ENCODE data around the gene MTRF1. TPM values are rescaled to one million over a fixed set of nuclear protein-coding genes. Genes with fewer than 3 reads are reported as not detected.
A peak's percentile ranks its signal among the peaks of the same experiment; 100 is the strongest.

The MTRF1 gene
- total RNA-seq, 2 experiments from 2014 or later: 22.6 to 23.4 TPM

- Mint-ChIP-seq H3K4me1 (ENCODE audit: low read depth) (peaks cover 6% of the 10 kb centered on the region), H3K27me3 (no peaks in the 10 kb centered on the region), H3K9me3 (no peaks in the 10 kb centered on the region), H3K36me3 (ENCODE audit: low read depth) (no peaks in the 10 kb centered on the region), H3K27ac (no peak overlapping the region), H3K4me3 (no peak overlapping the region)
- no peak for DNase-seq
- ChIA-PET CTCF (interaction anchor here (0.9 kb wide), 1 partner anchor 9 kb away, joined by 4 read pairs; no protein-coding TSS in a partner anchor), POLR2A (no interaction called here)
- intact Hi-C loops (cut with micrococcal nuclease): no loop called here
- ATAC-seq: no peak
- TF ChIP-seq CTCF (IDR thresholded peaks at IDR 0.05): no peak
Observed at GRCh38 chr13:41294914-41295313, 31.5 kb upstream of the MTRF1 start.

GRCh38 chr13:41293272-41293671 is 29.9 kb upstream of the MTRF1 start:
- TF ChIP-seq CTCF (IDR thresholded peaks at IDR 0.05): no peak
- no peaks in the 10 kb centered on the region for H3K36me3 Mint-ChIP-seq (ENCODE audit: low read depth)
- no peaks in the 10 kb centered on the region for H3K4me1 Mint-ChIP-seq (ENCODE audit: low read depth)
- no peak for ATAC-seq
- no peak overlapping the region for H3K4me3 Mint-ChIP-seq
- ChIA-PET CTCF (no interaction called here), POLR2A (no interaction called here)
- DNase-seq: no peak
- intact Hi-C loops (cut with micrococcal nuclease): no loop called here
- no peaks in the 10 kb centered on the region for H3K27me3 Mint-ChIP-seq
- H3K9me3 Mint-ChIP-seq: no peaks in the 10 kb centered on the region
- no peak overlapping the region for H3K27ac Mint-ChIP-seq

GRCh38 chr13:41291246-41291645 is 27.9 kb upstream of the MTRF1 start:
- Mint-ChIP-seq H3K4me3 (no peak overlapping the region), H3K9me3 (peaks cover 5% of the 10 kb centered on the region), H3K36me3 (ENCODE audit: low read depth) (no peaks in the 10 kb centered on the region), H3K27ac (no peak overlapping the region), H3K27me3 (no peaks in the 10 kb centered on the region), H3K4me1 (ENCODE audit: low read depth) (peaks cover 17% of the 10 kb centered on the region)
- ATAC-seq (no peak), DNase-seq (no peak)
- ChIA-PET POLR2A (no interaction called here), CTCF (interaction anchor here (1.0 kb wide), 1 partner anchor 12 kb away, joined by 4 read pairs; no protein-coding TSS in a partner anchor)
- intact Hi-C loops (cut with micrococcal nuclease): no loop called here
- TF ChIP-seq CTCF (IDR thresholded peaks at IDR 0.05): no peak

GRCh38 chr13:41289463-41289881 is 26.1 kb upstream of the MTRF1 start:
- no peak overlapping the region for H3K27ac Mint-ChIP-seq
- intact Hi-C loops (cut with micrococcal nuclease): no loop called here
- H3K4me1 Mint-ChIP-seq (ENCODE audit: low read depth): peaks cover 25% of the 10 kb centered on the region
- ATAC-seq (no peak), DNase-seq (no peak)
- peaks cover 5% of the 10 kb centered on the region for H3K9me3 Mint-ChIP-seq
- no peaks in the 10 kb centered on the region for H3K27me3 Mint-ChIP-seq
- ChIA-PET CTCF (no interaction called here), POLR2A (no interaction called here)
- H3K36me3 Mint-ChIP-seq (ENCODE audit: low read depth): peaks cover 1% of the 10 kb centered on the region
- no peak overlapping the region for H3K4me3 Mint-ChIP-seq
- TF ChIP-seq CTCF (IDR thresholded peaks at IDR 0.05): no peak

- POLR2A ChIA-PET: interaction anchor here (1.0 to 1.7 kb wide), 2 partner anchors 9 to 14 kb away, joined by 3 to 4 read pairs; no protein-coding TSS in a partner anchor
- CTCF ChIA-PET: interaction anchor here (0.8 kb wide), 1 partner anchor 9 kb away, joined by 3 read pairs; no protein-coding TSS in a partner anchor
- peaks cover 5% of the 10 kb centered on the region for H3K9me3 Mint-ChIP-seq
- no peaks in the 10 kb centered on the region for H3K27me3 Mint-ChIP-seq
- H3K4me1 Mint-ChIP-seq (ENCODE audit: low read depth): peaks cover 25% of the 10 kb centered on the region
- intact Hi-C loops (cut with micrococcal nuclease): no loop called here
- TF ChIP-seq CTCF (IDR thresholded peaks at IDR 0.05): no peak
- peak; percentile 77 for ATAC-seq
- H3K4me3 Mint-ChIP-seq: peak overlapping the region; percentile 40
- peaks cover 1% of the 10 kb centered on the region for H3K36me3 Mint-ChIP-seq (ENCODE audit: low read depth)
- DNase-seq: no peak
- H3K27ac Mint-ChIP-seq: peak overlapping the region; percentile 25
Observed at GRCh38 chr13:41286370-41286769, 23.0 kb upstream of the MTRF1 start.

All from activated CD8-positive, alpha-beta T cell treated with anti-CD3 and anti-CD28 coated beads for 36 hours (primary cell).